HG02571 (cell line): ENCODE data around the gene RAD51B.
"Not testable (repeated sequence)": the region's sequence is repeated elsewhere in the genome, so short reads cannot be mapped to it uniquely, and the experiment has no call there.

Source experiments
- ATAC-seq: cut with Tn5 transposase; IDR thresholded peaks from one replicate; pipeline ENCODE4 v1.9.1; 2021; ENCODE audit warnings: mild to moderate bottlenecking, moderate library complexity; ENCODE audit not compliant: unreplicated experiment

RAD51B gene

DNA sequence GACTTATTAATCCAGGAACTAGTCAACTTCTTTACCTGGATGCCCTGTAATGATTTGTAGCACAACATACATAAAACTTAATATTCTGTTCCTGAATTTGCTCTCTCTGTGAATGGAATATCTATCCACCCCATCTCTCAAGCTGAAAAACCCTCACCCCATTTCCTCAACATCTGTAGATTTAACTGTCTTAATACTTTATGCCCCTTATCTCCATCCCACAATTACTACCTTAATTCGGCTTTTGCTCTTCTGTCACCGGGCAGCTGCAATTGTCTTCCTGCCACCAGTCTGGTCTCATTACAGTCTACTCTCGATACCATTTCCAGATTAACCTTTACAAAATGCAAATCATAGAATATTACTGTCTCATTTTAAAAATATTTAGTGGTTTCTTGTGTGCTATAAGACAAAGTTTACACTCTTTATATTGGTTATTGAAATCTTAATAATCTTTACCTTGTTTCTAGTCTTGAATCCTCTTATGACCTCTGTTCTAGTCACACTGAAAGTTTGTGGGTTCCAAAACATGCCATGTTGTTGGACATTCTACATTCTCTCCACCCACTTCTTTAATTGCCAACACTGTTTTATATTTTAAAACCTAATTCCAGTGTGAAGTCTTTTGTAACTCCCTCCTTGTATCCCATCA, 347.3 kb downstream of the RAD51B start:
- no peak for ATAC-seq

DNA sequence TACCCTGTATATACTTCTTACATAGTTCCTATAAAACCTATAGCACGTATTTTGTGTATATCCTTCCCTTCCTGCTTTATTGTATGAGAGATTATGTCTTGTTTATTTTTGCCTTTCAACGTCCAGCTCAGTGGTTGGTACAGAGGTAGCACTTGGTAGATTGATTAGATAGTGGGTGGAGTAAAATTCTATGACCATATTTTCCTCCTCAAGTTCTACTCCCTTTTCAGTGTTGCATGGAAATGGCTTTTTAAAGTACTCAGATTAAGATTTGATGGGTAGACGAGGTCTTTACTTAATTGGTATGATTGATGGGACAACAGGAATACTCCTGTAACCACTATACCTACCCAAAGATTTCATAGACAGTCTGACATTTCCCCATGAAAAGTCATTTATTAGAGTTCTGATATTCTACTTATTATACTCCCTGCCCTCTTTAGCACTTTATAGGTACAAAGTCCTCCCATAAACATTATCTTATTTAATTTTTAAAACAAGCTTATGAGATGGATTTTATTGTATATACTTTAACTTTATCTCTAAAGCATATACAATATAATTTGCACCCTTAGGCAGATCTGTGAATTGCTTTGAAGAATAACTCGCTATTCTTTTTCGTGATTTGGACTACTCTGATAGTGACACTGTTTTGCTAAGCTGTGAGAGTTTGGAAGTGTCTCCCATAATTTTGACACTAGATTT, 348.0 kb downstream of the RAD51B start:
- ATAC-seq: no peak

DNA sequence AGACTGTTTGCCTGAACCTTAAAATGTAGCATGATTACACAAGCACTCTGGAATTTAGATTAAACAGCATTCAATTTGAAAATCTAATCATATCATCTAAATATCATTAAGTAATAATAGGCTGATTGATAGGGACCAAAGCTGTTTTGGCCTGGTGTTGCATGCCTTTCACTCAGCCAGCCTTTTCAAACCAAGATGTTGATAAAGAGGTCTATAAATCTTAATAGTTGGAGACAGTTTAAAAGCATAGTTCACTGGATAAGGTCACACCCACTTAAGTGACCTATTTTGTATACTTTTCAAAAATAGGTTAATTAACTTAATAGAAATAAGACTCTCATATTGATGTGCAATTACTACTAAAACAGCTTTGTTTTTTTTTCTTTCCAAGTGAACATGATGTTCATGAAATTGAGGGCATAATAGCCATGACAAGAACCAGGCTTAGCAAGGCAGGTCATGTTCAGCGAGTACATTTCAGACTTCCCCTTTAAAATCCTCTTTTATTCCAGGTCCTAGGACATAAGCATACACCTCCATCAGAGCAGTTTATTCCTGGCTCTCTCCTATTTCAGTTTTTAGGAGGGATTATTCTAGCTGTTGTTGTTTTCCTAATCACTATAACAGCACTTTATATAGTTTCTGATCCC, 349.0 kb downstream of the RAD51B start:
- no peak for ATAC-seq

DNA sequence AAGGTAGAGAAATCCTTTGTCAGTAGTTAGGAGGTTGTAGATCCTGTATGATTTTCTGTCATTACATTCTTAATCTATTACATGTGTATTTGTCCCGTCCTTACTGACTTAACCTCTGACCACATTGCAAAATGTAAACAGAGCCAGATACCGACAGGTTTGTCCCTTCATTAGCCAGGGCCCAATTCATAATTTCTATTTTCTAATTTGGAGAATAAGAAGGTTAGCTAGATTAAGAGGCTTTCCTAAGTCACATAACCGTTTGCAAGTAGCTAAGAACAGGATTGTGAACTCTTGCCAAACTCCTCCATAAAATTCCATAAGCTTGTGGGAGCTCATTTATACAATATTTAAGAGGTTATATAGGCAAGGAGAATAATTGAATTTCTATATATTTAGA, 352.6 kb downstream of the RAD51B start:
- no peak for ATAC-seq

DNA sequence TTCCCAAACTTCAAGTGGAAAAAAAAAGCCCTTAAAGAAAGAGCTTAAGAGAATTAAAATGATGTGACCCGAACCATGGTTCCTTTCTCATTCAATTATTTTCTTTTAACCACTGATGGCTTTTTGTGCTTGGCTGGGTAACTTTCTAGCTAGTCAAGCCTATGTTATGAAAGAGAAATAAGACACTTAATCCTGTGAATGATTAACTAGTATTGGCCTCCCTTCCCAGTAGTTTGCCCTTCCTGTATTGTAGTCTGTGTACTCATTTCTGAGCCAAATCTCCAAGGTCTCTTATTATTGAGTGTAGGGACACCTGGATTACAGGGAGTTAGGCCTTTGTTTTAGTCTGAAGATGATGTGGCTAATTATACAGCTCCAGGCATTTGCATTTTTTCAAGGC, 353.0 kb downstream of the RAD51B start:
- ATAC-seq: peak; percentile 47

DNA sequence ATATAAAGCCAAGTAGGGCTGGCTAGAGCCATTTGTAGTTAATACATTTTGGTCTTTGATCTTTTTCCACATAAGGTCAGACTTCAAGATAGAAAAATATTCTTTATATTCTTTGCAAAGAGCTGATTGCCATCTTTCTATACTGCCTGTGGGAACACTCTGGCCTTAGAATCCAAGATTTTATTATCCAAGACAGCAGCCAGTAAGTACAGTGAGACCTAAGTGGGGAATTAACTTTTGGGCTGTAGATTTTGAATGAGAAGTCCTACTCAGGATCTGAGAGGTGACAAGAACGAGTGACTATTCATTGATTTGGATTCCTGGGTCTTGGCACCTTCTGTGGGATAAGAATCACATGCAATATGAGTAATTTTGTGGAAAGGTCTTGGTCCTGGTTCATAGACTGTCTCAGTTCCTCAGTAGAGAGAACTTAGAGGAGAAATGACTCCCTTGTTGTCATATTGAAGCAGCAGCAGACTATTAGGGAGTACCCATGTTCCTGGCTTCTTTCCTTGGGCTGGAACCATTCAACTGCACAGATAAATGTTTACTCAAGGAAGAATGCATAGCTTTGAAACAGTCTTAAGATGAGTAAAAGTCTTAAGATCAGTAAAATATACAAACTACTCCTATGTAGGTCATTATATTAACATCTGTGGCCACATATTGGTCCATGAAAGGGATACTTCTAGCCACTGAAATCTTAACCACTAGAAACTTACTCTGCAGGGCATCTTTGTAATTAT, 353.8 kb downstream of the RAD51B start:
- ATAC-seq: no peak

DNA sequence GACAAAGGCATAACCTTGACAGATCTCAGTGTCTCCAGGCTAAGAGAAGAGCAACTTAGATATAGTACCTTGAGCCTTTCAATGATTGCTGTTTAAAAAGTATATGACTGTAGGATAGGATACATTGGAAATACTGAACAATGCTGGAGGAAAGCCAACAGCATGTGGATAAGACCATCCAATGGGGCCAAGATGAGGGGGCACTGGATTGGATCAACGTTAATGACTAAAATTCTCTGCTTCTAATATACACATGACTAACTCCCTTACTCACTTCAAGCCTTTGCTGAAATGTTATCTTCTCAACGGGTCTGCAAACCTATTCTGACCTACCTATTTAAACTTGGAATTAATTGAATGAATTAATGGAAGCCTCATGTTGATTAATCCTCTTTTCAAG, 354.9 kb downstream of the RAD51B start:
- ATAC-seq: no peak

DNA sequence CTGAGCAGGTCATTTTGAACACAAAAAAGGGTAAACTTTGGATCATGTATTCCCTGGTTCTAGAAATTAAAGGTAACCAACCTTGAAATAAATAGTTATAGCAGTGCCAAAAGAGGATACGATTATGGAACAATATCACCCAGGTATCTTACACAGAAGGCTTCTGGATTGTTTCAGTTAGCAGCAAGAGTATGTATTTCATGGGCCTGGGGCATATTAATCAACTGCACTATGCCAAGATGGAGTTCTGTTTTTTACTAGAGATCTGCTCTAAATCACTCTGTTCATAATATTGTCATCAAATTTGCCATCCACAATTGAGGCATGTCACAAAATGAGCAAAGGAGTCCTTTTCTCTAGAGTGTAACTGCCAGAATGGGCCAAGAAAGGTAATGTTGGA, 357.1 kb downstream of the RAD51B start:
- no peak for ATAC-seq

DNA sequence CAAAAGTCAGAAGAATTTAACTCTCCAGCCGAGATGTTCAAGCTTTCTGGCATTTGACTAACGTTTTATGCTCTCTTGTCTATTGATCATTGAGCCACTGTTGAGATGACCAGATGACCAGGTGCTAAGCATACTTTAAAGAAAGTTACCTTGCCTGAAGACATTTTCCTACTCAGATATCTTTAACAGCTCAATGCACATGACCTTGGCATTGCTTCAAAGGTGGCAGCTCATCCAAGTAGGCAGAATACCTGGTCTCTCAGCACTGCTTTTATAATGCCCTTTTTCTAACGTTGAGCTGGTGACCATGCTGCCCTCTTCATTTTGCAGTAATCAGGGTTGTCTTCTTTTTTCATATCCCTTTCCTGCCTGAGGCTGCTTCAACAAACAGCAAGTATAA, 358.1 kb downstream of the RAD51B start:
- ATAC-seq: no peak

DNA sequence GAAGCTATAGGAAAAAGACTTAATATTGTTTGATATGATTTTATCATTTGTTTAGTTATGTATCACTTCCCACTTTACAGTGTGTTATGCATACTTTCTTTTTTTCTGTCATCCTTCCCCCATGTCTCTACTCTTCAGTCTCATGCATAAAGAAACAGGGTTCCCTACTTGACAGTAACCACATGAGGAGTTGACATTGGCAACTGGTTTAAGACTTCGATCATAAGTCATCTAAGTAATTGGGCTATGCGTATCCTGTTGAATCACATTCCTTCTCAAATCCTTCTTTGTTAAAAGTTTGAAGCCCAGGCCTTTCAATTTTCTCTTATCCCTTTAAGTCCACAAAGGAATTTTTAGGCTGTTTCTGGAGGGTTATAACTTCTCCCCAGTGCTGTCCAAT, 358.7 kb downstream of the RAD51B start:
- no peak for ATAC-seq

DNA sequence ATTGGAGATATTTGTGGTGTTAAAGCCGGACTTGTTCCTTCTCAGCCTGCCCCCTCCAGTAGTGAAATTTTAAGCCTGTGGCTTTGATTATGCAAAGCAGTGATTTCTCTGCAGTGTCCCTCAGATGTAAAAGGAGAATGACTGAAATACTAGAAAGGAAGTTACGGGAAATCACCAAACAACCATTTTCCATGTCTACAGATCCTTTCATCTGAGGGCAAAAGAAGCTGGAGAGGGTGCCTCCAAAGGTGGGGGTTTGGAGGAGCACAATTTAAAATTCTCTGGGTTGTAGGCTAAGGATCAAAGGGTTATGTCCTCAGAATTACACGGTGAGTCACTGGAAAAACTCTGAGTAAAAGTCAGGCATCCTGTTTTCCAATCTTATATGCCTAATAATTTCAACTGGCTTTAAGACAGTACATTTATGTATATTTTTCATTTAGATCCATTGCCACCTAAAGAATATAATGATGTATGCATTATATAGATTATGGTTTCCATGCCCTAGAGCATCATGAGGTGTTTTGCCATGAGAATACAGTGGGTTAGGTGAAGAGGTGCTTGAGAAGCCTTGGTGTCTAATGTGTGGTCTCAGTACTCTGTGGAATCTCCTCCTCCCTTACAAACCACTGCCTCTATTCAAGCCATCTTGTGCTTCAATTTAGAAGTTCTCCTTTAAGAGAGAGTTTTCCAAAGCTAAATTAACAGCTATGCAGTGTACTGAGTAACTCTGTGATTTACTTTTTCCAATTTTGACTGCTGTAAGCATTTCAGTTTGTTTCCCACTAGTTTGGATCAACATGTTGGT, 362.1 kb downstream of the RAD51B start:
- no peak for ATAC-seq

DNA sequence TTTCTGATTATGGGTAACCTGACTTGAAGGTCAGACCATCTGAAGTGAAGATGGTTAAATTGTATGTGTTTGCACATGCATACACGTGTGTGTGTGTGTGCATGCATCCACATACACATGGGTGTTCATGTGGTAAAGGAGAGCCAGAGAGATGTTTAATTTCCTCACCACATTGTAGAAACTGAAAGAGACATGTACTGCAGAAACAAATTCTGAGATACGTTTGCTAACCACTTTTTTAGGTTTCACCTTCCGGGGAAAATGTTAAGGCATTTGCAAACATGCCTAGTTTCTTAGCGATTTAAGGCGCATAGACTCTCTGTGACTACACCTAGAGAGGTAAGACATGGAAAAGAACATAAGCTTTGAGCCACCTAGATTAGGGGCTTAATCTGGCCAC, 362.9 kb downstream of the RAD51B start:
- no peak for ATAC-seq

DNA sequence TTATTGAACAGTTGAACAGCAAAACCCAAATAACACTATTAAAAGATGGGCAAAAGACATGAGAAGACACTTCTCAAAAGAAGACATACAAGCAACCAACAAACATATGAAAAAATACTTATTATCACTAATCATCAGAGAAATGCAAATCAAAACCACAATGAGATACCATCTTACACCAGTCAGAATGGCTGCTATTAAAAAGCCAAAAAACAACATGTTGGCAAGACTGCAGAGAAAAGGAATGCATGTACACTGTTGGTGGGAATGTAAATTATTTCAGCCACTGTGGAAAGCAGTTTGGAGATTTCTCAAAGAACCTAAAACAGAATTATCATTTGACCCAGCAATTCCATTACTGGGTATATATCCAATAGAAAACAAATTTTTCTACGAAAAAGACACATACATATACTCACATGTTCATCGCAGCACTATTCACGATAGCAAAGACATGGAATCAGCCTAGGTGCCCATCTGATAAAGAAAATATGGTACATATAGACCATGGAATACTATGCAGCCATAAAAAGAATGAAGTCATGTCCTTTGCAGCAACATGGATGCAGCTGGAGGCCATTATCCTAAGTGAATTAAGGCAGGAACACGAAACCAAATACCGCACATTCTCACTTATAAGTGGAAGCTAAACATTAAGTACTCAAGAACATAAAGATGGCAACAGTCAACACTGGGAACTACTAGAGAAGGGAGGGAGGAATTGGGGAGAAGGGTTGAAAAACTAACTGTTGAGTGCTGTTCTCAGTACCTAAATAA, 367.1 kb downstream of the RAD51B start:
- ATAC-seq: not testable (repeated sequence)

DNA sequence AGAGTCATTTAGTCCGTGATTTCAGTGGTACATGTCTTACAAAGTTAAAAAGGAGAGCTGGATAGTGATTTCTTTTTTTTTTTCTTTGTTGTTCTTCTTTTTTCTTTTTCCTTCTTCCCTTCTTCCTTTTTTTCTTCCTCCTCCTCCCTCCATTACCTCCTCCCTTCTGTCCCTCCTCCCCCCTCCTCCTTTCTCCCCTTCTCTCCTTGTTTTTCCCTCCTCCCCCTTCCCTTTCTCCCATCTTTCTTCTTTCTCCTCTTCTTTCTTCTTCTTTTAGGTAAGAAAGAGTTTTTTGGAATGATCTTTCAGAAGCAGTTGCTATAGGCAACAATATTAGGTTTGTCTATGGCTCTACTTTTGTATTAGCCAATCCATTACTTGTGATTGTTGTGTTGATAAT, 368.6 kb downstream of the RAD51B start:
- ATAC-seq: no peak

DNA sequence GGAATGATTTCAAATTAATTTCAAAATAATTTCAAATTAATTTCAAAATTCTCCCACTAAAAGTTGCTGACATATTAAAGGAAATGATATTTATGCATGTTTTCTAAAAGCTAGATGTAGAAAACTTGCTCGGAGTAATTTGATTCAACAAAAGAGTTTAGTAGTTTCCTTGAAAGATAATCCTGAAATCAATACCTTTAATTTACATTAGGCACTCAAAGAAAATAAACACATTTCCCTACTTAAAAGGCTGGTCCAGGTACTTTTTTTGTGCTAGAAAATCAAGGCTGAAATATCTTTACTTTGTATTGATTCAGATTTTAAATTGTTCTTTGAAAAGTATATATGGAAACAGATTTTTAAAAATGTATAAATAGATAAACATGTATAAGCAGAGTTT, 370.5 kb downstream of the RAD51B start:
- ATAC-seq: no peak

DNA sequence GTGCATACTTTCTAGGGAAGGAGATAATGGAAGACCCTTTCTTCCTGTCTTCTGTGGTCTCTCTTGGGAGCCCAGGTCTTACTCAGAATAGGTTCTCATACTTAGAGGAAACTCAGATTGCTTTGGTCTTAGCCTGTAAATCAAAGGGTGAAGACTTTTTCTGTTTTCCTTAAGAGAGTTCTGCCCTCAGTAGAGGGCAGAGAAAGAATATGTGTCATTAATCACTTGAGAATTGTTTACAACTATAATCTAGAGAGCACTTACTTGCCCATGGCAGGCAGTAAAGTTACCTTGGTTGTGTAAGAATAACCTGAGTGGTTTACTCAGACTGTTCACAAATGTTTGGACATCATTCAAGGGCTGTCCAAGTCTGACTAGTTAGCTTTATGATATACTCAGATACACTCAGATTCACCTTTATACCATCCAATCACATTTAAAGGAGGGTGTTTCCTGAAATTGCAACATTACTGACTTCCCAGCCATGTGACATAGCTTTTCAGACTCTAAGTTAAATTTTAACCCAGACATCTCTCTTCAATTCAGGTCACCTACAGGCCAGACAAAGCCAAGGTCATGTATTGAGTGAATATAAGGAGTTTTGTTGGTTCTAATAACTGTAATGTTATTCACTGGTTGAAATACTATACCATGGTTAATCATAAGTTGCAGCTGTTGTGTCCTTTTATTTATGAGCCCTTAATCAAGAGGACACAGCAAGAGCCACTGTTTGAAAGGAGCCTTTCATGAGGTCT, 372.2 kb downstream of the RAD51B start:
- no peak for ATAC-seq

DNA sequence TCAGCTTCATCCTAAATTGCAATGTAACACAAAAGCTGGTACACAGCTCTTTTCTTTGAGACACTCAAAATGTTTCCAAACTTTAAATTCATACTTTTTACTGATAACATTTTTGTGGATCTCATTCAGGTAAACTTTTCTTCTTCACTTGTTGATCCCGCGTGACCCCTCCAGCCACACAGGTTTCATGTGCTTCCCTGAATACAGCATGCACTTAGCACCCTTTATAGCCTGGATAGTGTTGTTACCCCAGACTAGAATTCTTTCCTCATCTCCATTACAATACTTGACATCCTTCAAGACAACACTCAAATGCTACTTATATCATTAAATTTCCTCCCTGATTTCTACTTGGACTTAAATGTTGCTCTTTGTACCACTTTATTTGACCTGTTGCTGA, 373.4 kb downstream of the RAD51B start:
- ATAC-seq: no peak

DNA sequence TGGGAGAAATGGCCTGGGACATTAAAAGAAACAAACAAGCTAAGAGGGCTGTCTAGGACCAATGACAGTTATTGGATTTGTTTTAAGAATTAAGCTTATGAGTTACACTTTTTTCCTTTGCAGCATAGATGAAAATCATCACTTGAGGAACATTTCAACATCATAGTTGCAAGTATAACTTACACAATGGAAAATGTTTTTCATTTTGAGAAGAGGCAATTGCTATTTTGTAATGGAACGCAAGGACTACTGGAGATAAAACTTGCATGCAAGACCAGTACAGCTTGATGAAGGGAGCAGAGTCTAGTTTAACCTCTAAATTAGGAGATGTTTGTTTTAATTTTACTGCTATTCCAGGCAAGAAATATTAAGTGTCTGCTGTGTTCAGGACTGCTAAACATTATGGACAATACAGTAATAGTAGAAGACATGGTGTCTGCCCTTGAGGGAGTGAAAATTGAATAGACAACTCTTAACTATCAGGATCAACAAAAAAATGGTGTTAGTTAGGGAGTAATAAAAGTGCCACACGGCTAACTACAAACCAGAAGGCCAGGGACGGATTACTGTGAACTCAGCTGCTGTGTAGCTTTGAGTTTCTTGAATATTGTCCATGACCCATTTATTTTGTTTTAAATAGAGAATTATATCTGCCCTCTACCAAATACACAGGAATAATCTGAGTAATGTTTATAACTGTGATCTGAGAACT, 374.5 kb downstream of the RAD51B start:
- no peak for ATAC-seq

DNA sequence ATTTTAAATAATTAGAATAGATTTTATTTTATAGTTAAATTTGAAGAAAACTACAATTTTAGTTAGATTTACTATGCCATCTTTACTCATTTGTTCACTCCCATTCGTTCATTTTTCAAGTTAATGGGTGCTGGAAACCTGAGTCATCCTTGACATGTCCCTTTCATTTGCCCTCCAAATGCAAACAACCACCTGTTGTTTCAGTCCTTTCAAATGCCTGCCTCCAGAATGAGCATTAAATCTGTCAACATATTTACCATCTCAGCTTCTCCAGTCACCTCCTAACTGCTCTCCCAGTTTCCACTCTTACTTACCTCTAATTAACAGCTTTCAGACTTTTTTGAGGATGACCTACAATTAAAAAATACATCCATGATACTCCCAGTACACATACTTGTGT, 375.5 kb downstream of the RAD51B start:
- no peak for ATAC-seq
